A549 (cell line): ENCODE measurements around the gene CCDC126. TPM values are rescaled to one million over a fixed set of nuclear protein-coding genes. Genes with fewer than 3 reads are reported as not detected.

Experiments
- ATAC-seq, 2 experiments: fragments of 200-7000 bp in 1 of 2; fragments of >200 bp in 1 of 2; cut with Nextera tagmentation in 1 of 2; cut with Tn5 transposase in 1 of 2; 3 replicates each; pipeline versions ENCODE4 v1.8.0 to v1.9.1; 2018 to 2020; ENCODE audit warnings: mild to moderate bottlenecking in 1 of 2, moderate library complexity in 1 of 2
- CTCF ChIA-PET: fragments of 300-600 bp; sonication (Branson Sonifier 250); formaldehyde crosslinking; extraction: SDS; loops from one replicate; lab custom pipeline; 2021; ENCODE audit warnings: antibody characterized with exemption, inconsistent platforms; lab: Yijun Ruan, JAX
- POLR2A ChIA-PET: fragments of 350-600 bp; formaldehyde crosslinking; extraction: SDS; loops from one replicate; lab custom pipeline; 2021; ENCODE audit warnings: antibody characterized with exemption, inconsistent platforms; lab: Yijun Ruan, JAX
- DNase-seq, 2 experiments: peaks; one replicate each; pipeline versions ENCODE4 v3.0.0 to v3.0.0-alpha.2; 2011 to 2016; ENCODE audit warnings: low read depth in 1 of 2, low spot score in 1 of 2
- FAIRE-seq: peaks from 2 replicates; lab custom pipeline; 2011; peaks lifted over from hg19 to GRCh38; lab: Jason Lieb, UNC
- H3K27ac ChIP-seq, 2 experiments: fragments of >200 bp; sonication (Bioruptor Twin); formaldehyde crosslinking; 3 replicates each; pipeline ENCODE4 v1.5.1; 2016 to 2017
- H3K4me1 ChIP-seq: fragments of >200 bp; sonication (Bioruptor Twin); formaldehyde crosslinking; 3 replicates; pipeline ENCODE4 v1.6.1; 2016
- H3K4me2 ChIP-seq: fragments of >200 bp; sonication (Bioruptor Twin); formaldehyde crosslinking; 3 replicates; pipeline ENCODE4 v1.6.1; 2016
- H3K4me3 ChIP-seq: fragments of >200 bp; sonication (Bioruptor Twin); formaldehyde crosslinking; 3 replicates; pipeline ENCODE4 v1.5.1; 2016
- H3K9me3 ChIP-seq: fragments of >200 bp; sonication (Bioruptor Twin); formaldehyde crosslinking; 3 replicates; pipeline ENCODE4 v1.6.1; 2016
- ATOH8 ChIP-seq: fragments of 250-450 bp; sonication (Bioruptor Pico); IDR thresholded peaks from 2 replicates; pipeline ENCODE4 v1.5.0; 2020; ENCODE audit warnings: low read depth, mild to moderate bottlenecking, moderate library complexity
- BCL3 ChIP-seq: fragments of >200 bp; sonication (Bioruptor Twin); formaldehyde crosslinking; IDR thresholded peaks from 3 replicates; pipeline ENCODE4 v1.6.1; 2016
- BHLHE40 ChIP-seq: IDR thresholded peaks from 2 replicates; pipeline ENCODE4 v1.6.1; 2012; ENCODE audit warnings: low read depth, low read length, inconsistent platforms
- CBX2 ChIP-seq: fragments of 200-600 bp; sonication (generic); IDR thresholded peaks from 2 replicates; pipeline ENCODE4 v1.6.1; 2016; ENCODE audit warnings: low read depth, mild to moderate bottlenecking, borderline replicate concordance
- CBX8 ChIP-seq: fragments of 200-600 bp; sonication (generic); IDR thresholded peaks from 2 replicates; pipeline ENCODE4 v1.6.1; 2016
- CHD2 ChIP-seq: fragments of 150-350 bp; IDR thresholded peaks from 2 replicates; pipeline ENCODE4 v1.6.1; 2014; ENCODE audit warnings: low read length; ENCODE audit not compliant: partially characterized antibody
- EHMT2 ChIP-seq: fragments of 200-600 bp; sonication (generic); IDR thresholded peaks from 2 replicates; pipeline ENCODE4 v1.6.1; 2016; ENCODE audit warnings: antibody characterized with exemption, low read depth, mild to moderate bottlenecking, moderate library complexity
- EP300 ChIP-seq, 2 experiments: fragments of >200 bp; sonication (Bioruptor Twin); formaldehyde crosslinking; IDR thresholded peaks; 2 replicates in 1 of 2; 3 replicates in 1 of 2; pipeline ENCODE4 v1.6.1; 2016 to 2017
- ESRRA ChIP-seq: fragments of 150-350 bp; IDR thresholded peaks from 2 replicates; pipeline ENCODE4 v1.6.1; 2014; ENCODE audit warnings: mild to moderate bottlenecking, low read length, borderline replicate concordance
- FOSB ChIP-seq: fragments of 250-450 bp; sonication (Bioruptor Pico); IDR thresholded peaks from 2 replicates; pipeline ENCODE4 v1.5.0; 2020; ENCODE audit warnings: mild to moderate bottlenecking, moderate library complexity
- HEYL ChIP-seq: fragments of 250-450 bp; sonication (Bioruptor Pico); IDR thresholded peaks from 2 replicates; pipeline ENCODE4 v1.8.0; 2021; ENCODE audit warnings: mild to moderate bottlenecking, moderate library complexity
- HMGXB4 ChIP-seq: fragments of 250-450 bp; sonication (Bioruptor Pico); IDR thresholded peaks from 2 replicates; pipeline ENCODE4 v1.5.0; 2021; ENCODE audit warnings: mild to moderate bottlenecking, moderate library complexity, borderline replicate concordance
- HOXA7 ChIP-seq: fragments of 250-450 bp; sonication (Bioruptor Pico); IDR thresholded peaks from 2 replicates; pipeline ENCODE4 v1.5.0; 2020; ENCODE audit warnings: mild to moderate bottlenecking, moderate library complexity
- HOXB5 ChIP-seq: fragments of 250-450 bp; sonication (Bioruptor Pico); IDR thresholded peaks from 2 replicates; pipeline ENCODE4 v1.5.0; 2020; ENCODE audit warnings: mild to moderate bottlenecking, moderate library complexity
- JUN ChIP-seq, 2 experiments: fragments of >200 bp; sonication (Bioruptor Twin); formaldehyde crosslinking; IDR thresholded peaks; 2 replicates in 1 of 2; 3 replicates in 1 of 2; pipeline ENCODE4 v1.6.1; 2016 to 2017
- KDM5A ChIP-seq: fragments of 200-600 bp; sonication (generic); IDR thresholded peaks from 2 replicates; pipeline ENCODE4 v1.6.1; 2016; ENCODE audit warnings: antibody characterized with exemption, mild to moderate bottlenecking
- MYC ChIP-seq: IDR thresholded peaks from 2 replicates; pipeline ENCODE4 v1.6.1; 2012; ENCODE audit warnings: mild to moderate bottlenecking, inconsistent platforms, low read length, improper control_type of control experiment, borderline replicate concordance
- NPAS2 ChIP-seq: fragments of 250-450 bp; sonication (Bioruptor Pico); IDR thresholded peaks from 2 replicates; pipeline ENCODE4 v1.8.0; 2022; ENCODE audit warnings: mild to moderate bottlenecking, moderate library complexity, borderline replicate concordance
- NR3C1 ChIP-seq: fragments of >200 bp; sonication (Bioruptor Twin); formaldehyde crosslinking; IDR thresholded peaks from 3 replicates; pipeline ENCODE4 v1.6.1; 2017
- POLR2AphosphoS2 ChIP-seq: conservative IDR thresholded peaks from 2 replicates; pipeline ENCODE4 v1.6.1; 2012; ENCODE audit warnings: low read length, improper control_type of control experiment, inconsistent platforms
- RAD21 ChIP-seq, 2 experiments: fragments of >200 bp in 1 of 2; sonication (Bioruptor Twin) in 1 of 2; formaldehyde crosslinking in 1 of 2; IDR thresholded peaks in 1 of 2; conservative IDR thresholded peaks in 1 of 2; 2 replicates in 1 of 2; 3 replicates in 1 of 2; pipeline ENCODE4 v1.6.1; 2012 to 2018; ENCODE audit warnings: inconsistent platforms in 1 of 2
- RNF2 ChIP-seq: fragments of 200-600 bp; sonication (generic); IDR thresholded peaks from 2 replicates; pipeline ENCODE4 v1.6.1; 2016; ENCODE audit warnings: low read depth, mild to moderate bottlenecking, antibody characterized with exemption, moderate library complexity, borderline replicate concordance
- SMC3 ChIP-seq: fragments of >200 bp; sonication (Bioruptor Twin); formaldehyde crosslinking; IDR thresholded peaks from 3 replicates; pipeline ENCODE4 v1.6.1; 2018; ENCODE audit warnings: inconsistent platforms
- SREBF2 ChIP-seq: fragments of 450-650 bp; IDR thresholded peaks from 2 replicates; pipeline ENCODE4 v1.6.1; 2014; ENCODE audit warnings: mild to moderate bottlenecking, moderate library complexity
- WGBS: methylation state at CpG from one replicate; pipeline ENCODE4 v1.1.6; 2017; ENCODE audit errors: missing lambda C conversion rate; 5-methylcytosine and 5-hydroxymethylcytosine counted together
- polyA plus RNA-seq, 4 experiments: library from polyadenylated mRNA; depleted of rRNA in 3 of 4; stranded (reverse); fragments of >200 nt; fragmentation: RNase III in 1 of 4; extraction: RNeasy Plus Mini Kit Qiagen cat#74134 plus additional on column Dnase treatment in 1 of 4; gene quantifications; 2 replicates in 3 of 4; 3 replicates in 1 of 4; pipeline ENCODE4 v1.2.3, GENCODE V29; 2011 to 2017
- TF ChIP-seq, protein P1 (sequence below): IDR thresholded peaks from 2 replicates; pipeline ENCODE4 v1.6.1; 2012
- TF ChIP-seq, protein P2 (sequence below): fragments of >200 bp; sonication (Bioruptor Twin); formaldehyde crosslinking; IDR thresholded peaks from 3 replicates; pipeline ENCODE4 v1.5.1; 2016

CCDC126 gene
- polyA plus RNA-seq, 2 of the 4 experiments (the other 2 are of a cell fraction), result 6.2 to 10.1 TPM

DNA sequence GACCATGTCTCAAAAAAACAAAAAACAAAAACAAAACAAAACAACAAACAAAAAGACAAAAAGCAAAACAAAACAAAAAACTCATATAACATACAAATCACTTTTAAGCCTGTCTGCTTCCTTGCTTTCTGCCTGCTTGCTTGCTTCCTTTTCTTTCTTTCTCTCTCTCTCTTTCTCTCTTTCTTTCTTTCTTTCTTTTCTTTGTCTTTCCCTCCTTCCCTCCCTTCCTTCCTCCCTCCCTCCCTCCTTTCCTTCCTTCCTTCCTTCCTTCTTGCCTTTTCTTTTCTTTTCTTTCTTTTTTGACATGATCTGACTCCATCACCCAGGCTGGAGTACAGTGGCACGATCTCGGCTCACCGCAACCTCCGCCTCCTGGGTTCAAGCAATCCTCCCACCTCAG is 49.5 kb upstream of the CCDC126 start:
- ATAC-seq, result no peak
- TF ChIP-seq HEYL (no peak), ATOH8 (CRISPR knock-in tag) (no peak), POLR2AphosphoS2 (no peak), CHD2 (no peak), ESRRA (no peak), MYC (no peak), JUN (IDR thresholded peaks at IDR 0.05) (no peak), BCL3 (no peak), EHMT2 (no peak), KDM5A (no peak), SREBF2 (no peak), HOXA7 (CRISPR knock-in tag) (no peak), CBX2 (no peak), HMGXB4 (CRISPR knock-in tag) (no peak)
- TF ChIP-seq, protein P1, sequence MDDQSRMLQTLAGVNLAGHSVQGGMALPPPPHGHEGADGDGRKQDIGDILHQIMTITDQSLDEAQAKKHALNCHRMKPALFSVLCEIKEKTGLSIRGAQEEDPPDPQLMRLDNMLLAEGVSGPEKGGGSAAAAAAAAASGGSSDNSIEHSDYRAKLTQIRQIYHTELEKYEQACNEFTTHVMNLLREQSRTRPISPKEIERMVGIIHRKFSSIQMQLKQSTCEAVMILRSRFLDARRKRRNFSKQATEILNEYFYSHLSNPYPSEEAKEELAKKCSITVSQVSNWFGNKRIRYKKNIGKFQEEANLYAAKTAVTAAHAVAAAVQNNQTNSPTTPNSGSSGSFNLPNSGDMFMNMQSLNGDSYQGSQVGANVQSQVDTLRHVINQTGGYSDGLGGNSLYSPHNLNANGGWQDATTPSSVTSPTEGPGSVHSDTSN, result no peak
- TF ChIP-seq, all 56 proteins: peak for 0
- H3K4me2 ChIP-seq, result no peak overlapping the region
- H3K27ac ChIP-seq, result no peak overlapping the region
- H3K4me3 ChIP-seq, result no peak overlapping the region
- CTCF ChIA-PET, result interaction anchor here (0.6 to 4.0 kb wide), 21 partner anchors 10 to 1049 kb away, joined by 3 to 67 read pairs (median 4); partner anchors contain the start of genes CCDC126 and STK31
- FAIRE-seq, result no peak
- DNase-seq, result no peak
- peaks cover 6% of the 10 kb centered on the region; the same call in 2 of the 3 replicates for H3K9me3 ChIP-seq
- H3K4me1 ChIP-seq, result no peaks in the 10 kb centered on the region
- POLR2A ChIA-PET, result no interaction called here
- WGBS, result 92% methylated on average over 4 of the region's 4 CpGs

GRCh38 chr7:23558303-23558702 is 38.9 kb upstream of the CCDC126 start:
- Histone ChIP-seq H3K4me1 (no peaks in the 10 kb centered on the region), H3K4me3 (no peak overlapping the region), H3K9me3 (no peaks in the 10 kb centered on the region), H3K27ac (no peak overlapping the region), H3K4me2 (no peak overlapping the region)
- no peak for DNase-seq
- ChIA-PET POLR2A (no interaction called here), CTCF (interaction anchor here (0.6 kb wide), 1 partner anchor 14 kb away, joined by 4 read pairs; no protein-coding TSS in a partner anchor)
- no peak for ATAC-seq
- no peak for FAIRE-seq
- no peak for TF ChIP-seq EP300 (IDR thresholded peaks at IDR 0.05)
- no peak for TF ChIP-seq BHLHE40
- no peak for TF ChIP-seq HOXB5 (CRISPR knock-in tag)

- POLR2A ChIA-PET, result no interaction called here
- peak; percentile 97 to 99 for ATAC-seq
- no peaks in the 10 kb centered on the region for H3K4me1 ChIP-seq
- TF ChIP-seq FOSB (no peak), SMC3 (peak; percentile 95), ESRRA (no peak), NPAS2 (CRISPR knock-in tag) (no peak), KDM5A (no peak), CBX8 (no peak), HOXB5 (CRISPR knock-in tag) (no peak), RAD21 (conservative IDR thresholded peaks at IDR 0.05 in 1 of 2, IDR thresholded peaks at IDR 0.05 in 1 of 2) (peak; percentile 96 to 98), RNF2 (no peak), NR3C1 (no peak)
- TF ChIP-seq, protein P2, sequence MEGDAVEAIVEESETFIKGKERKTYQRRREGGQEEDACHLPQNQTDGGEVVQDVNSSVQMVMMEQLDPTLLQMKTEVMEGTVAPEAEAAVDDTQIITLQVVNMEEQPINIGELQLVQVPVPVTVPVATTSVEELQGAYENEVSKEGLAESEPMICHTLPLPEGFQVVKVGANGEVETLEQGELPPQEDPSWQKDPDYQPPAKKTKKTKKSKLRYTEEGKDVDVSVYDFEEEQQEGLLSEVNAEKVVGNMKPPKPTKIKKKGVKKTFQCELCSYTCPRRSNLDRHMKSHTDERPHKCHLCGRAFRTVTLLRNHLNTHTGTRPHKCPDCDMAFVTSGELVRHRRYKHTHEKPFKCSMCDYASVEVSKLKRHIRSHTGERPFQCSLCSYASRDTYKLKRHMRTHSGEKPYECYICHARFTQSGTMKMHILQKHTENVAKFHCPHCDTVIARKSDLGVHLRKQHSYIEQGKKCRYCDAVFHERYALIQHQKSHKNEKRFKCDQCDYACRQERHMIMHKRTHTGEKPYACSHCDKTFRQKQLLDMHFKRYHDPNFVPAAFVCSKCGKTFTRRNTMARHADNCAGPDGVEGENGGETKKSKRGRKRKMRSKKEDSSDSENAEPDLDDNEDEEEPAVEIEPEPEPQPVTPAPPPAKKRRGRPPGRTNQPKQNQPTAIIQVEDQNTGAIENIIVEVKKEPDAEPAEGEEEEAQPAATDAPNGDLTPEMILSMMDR, result peak; percentile 94
- TF ChIP-seq, protein P1, result no peak
- peak; percentile 67 to 74 for DNase-seq
- CTCF ChIA-PET, result interaction anchor here (0.6 to 7.8 kb wide), 33 partner anchors 8 to 1523 kb away, joined by 3 to 115 read pairs (median 4); partner anchors contain the start of gene STK31
- 3% methylated on average over 5 of the region's 5 CpGs for WGBS
- no peak overlapping the region for H3K4me2 ChIP-seq
- no peak overlapping the region for H3K27ac ChIP-seq
- H3K4me3 ChIP-seq, result no peak overlapping the region
- FAIRE-seq, result no peak
- no peaks in the 10 kb centered on the region for H3K9me3 ChIP-seq
These were observed 26.5 kb upstream of the CCDC126 start for GRCh38 chr7:23570592-23571200.
